IMR-90 (cell line): ENCODE data around the gene ZNF358.

ENCODE experiments used
- BHLHE40 ChIP-seq: fragments of 150-350 bp; IDR thresholded peaks from 2 replicates; pipeline ENCODE4 v1.6.1; 2016; ENCODE audit warnings: mild to moderate bottlenecking, low read depth, low read length
- CEBPB ChIP-seq: IDR thresholded peaks from 2 replicates; pipeline ENCODE4 v1.6.1; 2012; ENCODE audit warnings: low read depth, low read length, improper control_type of control experiment
- POLR2A ChIP-seq: IDR thresholded peaks from 2 replicates; pipeline ENCODE4 v1.6.1; 2012; ENCODE audit warnings: mild to moderate bottlenecking, low read depth, low read length
- RAD21 ChIP-seq: IDR thresholded peaks from 2 replicates; pipeline ENCODE4 v1.6.1; 2012; ENCODE audit warnings: low read length, improper control_type of control experiment
- TF ChIP-seq, protein P1 (sequence below): conservative IDR thresholded peaks from 2 replicates; pipeline ENCODE4 v1.5.1; 2012; ENCODE audit warnings: mild to moderate bottlenecking, low read depth, low read length, improper control_type of control experiment

DNA sequence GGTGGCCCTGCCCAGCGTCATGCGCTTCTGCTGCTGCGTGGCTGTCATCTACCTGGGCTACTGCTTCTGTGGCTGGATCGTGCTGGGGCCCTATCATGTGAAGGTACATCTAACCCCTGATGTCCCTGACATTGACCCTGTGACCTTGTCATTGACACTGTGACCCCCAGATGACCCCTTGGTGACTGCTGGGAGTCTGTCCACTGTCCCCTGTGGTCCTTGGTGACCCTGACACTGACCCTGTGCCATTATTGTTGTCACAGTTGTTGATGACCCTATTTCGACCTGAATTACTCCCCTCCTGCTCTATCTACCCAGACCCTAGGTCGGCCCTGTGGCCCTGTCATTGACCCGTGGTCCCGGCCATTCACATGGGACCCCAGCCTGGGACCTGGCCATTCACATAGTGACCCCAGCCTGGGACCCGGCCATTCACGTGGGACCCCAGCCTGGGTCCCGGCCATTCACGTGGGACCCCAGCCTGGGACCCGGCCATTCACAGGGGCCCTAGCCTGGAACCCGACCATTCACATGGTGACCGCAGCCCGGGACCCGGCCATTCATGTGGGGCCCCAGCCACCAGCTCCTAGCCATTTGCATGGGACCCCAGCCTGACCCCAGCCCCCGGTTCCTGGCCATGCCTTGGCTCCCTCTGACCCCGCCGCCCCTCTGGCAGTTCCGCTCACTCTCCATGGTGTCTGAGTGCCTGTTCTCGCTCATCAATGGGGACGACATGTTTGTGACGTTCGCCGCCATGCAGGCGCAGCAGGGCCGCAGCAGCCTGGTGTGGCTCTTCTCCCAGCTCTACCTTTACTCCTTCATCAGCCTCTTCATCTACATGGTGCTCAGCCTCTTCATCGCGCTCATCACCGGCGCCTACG is 13.9 kb downstream of the ZNF358 start:
- TF ChIP-seq POLR2A (no peak), BHLHE40 (no peak), RAD21 (no peak), CEBPB (no peak)
- TF ChIP-seq, protein P1, sequence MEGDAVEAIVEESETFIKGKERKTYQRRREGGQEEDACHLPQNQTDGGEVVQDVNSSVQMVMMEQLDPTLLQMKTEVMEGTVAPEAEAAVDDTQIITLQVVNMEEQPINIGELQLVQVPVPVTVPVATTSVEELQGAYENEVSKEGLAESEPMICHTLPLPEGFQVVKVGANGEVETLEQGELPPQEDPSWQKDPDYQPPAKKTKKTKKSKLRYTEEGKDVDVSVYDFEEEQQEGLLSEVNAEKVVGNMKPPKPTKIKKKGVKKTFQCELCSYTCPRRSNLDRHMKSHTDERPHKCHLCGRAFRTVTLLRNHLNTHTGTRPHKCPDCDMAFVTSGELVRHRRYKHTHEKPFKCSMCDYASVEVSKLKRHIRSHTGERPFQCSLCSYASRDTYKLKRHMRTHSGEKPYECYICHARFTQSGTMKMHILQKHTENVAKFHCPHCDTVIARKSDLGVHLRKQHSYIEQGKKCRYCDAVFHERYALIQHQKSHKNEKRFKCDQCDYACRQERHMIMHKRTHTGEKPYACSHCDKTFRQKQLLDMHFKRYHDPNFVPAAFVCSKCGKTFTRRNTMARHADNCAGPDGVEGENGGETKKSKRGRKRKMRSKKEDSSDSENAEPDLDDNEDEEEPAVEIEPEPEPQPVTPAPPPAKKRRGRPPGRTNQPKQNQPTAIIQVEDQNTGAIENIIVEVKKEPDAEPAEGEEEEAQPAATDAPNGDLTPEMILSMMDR, result no peak
